Measurements from ENCODE around the gene RBM47. TPM values are rescaled to one million over a fixed set of nuclear protein-coding genes. Genes with fewer than 3 reads are reported as not detected.

RBM47 gene
- total and polyA plus RNA-seq, 2 of the 4 experiments (the other 2 are of a cell fraction): 0.44 to 1.1 TPM

DNA sequence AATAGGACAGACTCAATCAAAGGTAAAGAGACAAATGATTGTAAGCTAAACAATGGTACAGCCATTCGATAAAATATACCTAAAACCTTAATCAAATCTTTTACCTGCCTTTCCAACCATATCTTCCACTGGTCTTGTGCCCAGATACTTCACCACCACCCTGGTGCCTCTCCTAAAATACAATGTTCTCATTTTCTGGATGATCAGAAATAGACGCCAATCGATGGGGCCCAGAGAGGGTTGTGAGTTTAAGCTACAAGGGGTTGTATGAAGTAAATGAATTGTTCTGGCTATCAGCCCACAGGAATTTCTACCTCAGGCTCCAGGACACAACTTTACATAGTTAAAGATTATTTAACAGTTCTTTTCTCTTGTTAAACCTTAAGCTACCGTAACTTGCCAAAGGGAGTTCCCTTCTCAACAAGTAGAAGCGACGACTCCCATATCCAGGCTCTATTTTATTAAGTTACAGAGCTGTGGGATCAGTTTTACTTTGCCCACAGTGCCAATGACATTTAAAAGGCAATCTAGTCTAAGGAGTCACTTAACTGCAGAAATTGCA, 195.5 kb downstream of the RBM47 start:
- H4K20me1 ChIP-seq (ENCODE audit: insufficient read depth, low read length): no peaks in the 10 kb centered on the region
- H3K23ac ChIP-seq (ENCODE audit: low read depth, low read length): no peak overlapping the region
- dilution Hi-C loops (cut with HindIII; ENCODE audit: low sequenced_read_pairs, unreplicated experiment): no loop called here
- no peak overlapping the region for H3K18ac ChIP-seq (ENCODE audit: low read depth, low read length)
- DNase-seq (no peak), ATAC-seq (ENCODE audit: low read depth) (no peak)
- H3K4ac ChIP-seq (ENCODE audit: low read depth, low read length): no peak overlapping the region
- H3K27me3 ChIP-seq (ENCODE audit: control insufficient read depth, insufficient read depth, low read length): no peaks in the 10 kb centered on the region
- POLR2A ChIA-PET (ENCODE audit: unreplicated experiment): no interaction called here
- no peaks in the 10 kb centered on the region for H3K79me1 ChIP-seq (ENCODE audit: low read depth in 1 of 2, low read length in 2 of 2)
- H4K8ac ChIP-seq (ENCODE audit: low read depth in 2 of 2, low read length in 2 of 2): no peak overlapping the region
- no peak overlapping the region for H2AK5ac ChIP-seq (ENCODE audit: low read depth, low read length)
- no peak overlapping the region for H2BK20ac ChIP-seq (ENCODE audit: low read depth, low read length)
- H3K9me1 ChIP-seq (ENCODE audit: insufficient read depth, low read length): no peaks in the 10 kb centered on the region
- no peak overlapping the region for H3K14ac ChIP-seq (replicated peaks; ENCODE audit: low read depth, low read length)
- no peaks in the 10 kb centered on the region for H3K9me3 ChIP-seq (ENCODE audit: control insufficient read depth, insufficient read depth, low read length)
- no peaks in the 10 kb centered on the region for H3K36me3 ChIP-seq (ENCODE audit: control insufficient read depth, insufficient read depth, low read length)
- no peak overlapping the region for H3K27ac ChIP-seq (ENCODE audit: insufficient read depth, low read length)
- WGBS, 2 experiments (ENCODE audit: extremely low coverage in 2 of 2, insufficient read length in 1 of 2): no CpG with 5 or more reads among the region's 6 CpGs
- H4K91ac ChIP-seq (ENCODE audit: insufficient read depth, low read depth, low read length): no peak overlapping the region
- H2AFZ ChIP-seq (replicated peaks; ENCODE audit: low read length, poor library complexity): no peak overlapping the region
- no peak overlapping the region for H3K56ac ChIP-seq (ENCODE audit: extremely low read depth, insufficient read depth, low read length)
- no peak overlapping the region for H2BK15ac ChIP-seq (ENCODE audit: low read depth, low read length)
- no peak overlapping the region for H3K9ac ChIP-seq (ENCODE audit: low read depth, low read length)
- H2BK5ac ChIP-seq (ENCODE audit: low read depth, low read length, poor library complexity, severe bottlenecking): no peak overlapping the region
- H3K4me2 ChIP-seq (ENCODE audit: low read depth, low read length): no peak overlapping the region
- no peak for TF ChIP-seq ELK1 (IDR thresholded peaks at IDR 0.05; ENCODE audit: borderline replicate concordance, low read depth, low read length)
- CTCF ChIA-PET: no interaction called here
- intact Hi-C loops (cut with micrococcal nuclease): no loop called here
- BruUV-seq (replicated peaks): no TSS peak
- no peak overlapping the region for H2AK9ac ChIP-seq (replicated peaks; ENCODE audit: low read depth, low read length, poor library complexity)
- H3K4me3 ChIP-seq (ENCODE audit: insufficient read depth, low read depth, low read length): no peak overlapping the region
- no peak overlapping the region for H4K5ac ChIP-seq (ENCODE audit: low read depth, low read length)
- no peak overlapping the region for H2BK120ac ChIP-seq (ENCODE audit: low read depth, low read length)
- in situ Hi-C loops (cut with MboI; ENCODE audit: low sequenced_read_pairs): no loop called here
- no peaks in the 10 kb centered on the region for H3K4me1 ChIP-seq (ENCODE audit: control insufficient read depth, insufficient read depth, low read length)
